ENCODE measurements around the gene PSME2. TPM values are rescaled to one million over a fixed set of nuclear protein-coding genes. Genes with fewer than 3 reads are reported as not detected.

Gene PSME2
- total RNA-seq, 2 experiments from 2014 or later = 577 to 623 TPM

DNA sequence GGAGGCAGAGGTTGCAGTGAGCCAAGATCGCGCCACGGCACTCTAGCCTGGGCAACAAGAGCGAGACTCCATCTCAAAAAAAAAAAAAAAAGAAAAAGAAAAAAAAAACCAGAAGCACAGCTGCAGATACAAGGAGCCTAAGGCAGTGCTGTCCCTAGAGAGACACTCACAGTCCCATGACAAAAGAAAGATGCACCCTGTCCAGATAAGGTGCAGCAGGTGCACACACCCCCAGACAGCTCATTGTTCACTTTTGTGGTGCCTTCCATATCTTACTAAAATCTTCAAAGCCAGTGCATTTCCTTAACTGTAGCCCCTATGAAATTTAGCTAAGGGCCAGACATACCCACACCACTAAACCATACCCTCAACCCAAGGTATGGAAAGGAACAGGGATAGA, 24.0 kb downstream of the PSME2 start:
- no peak overlapping the region for H3K27ac Mint-ChIP-seq
- no peaks in the 10 kb centered on the region for H3K9me3 Mint-ChIP-seq (ENCODE audit: low read depth)
- CTCF ChIA-PET = interaction anchor here (1.2 kb wide), 1 partner anchor 14 kb away, joined by 5 read pairs; no protein-coding TSS in a partner anchor
- no peaks in the 10 kb centered on the region for H3K27me3 Mint-ChIP-seq
- ATAC-seq = no peak
- peaks cover 5% of the 10 kb centered on the region for H3K4me1 Mint-ChIP-seq
- no peak for DNase-seq
- H3K36me3 Mint-ChIP-seq = peaks cover 41% of the 10 kb centered on the region
- H3K4me3 Mint-ChIP-seq = no peak overlapping the region

DNA sequence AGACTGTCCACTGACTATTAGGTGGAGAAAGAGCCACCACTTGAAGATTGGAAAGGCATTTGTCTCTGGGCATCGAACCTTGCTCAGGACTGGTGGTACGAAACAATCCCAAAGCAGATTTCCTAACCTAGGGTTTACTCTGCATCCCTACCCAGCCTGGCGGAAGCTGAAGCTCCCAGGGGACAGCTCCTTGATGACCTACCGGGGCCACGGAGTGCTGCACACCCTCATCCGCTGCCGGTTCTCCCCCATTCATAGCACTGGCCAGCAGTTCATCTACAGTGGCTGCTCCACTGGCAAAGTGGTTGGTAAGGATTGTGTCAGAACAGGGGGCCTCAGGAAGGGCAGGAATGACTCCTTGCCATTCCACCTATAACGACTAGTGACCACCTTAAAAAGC, 25.2 kb downstream of the PSME2 start:
- DNase-seq (no peak), ATAC-seq (no peak)
- Mint-ChIP-seq H3K27ac (no peak overlapping the region), H3K36me3 (peaks cover 49% of the 10 kb centered on the region), H3K4me3 (no peak overlapping the region), H3K27me3 (no peaks in the 10 kb centered on the region), H3K4me1 (peaks cover 14% of the 10 kb centered on the region), H3K9me3 (ENCODE audit: low read depth) (no peaks in the 10 kb centered on the region)
- CTCF ChIA-PET = interaction anchor here (1.2 to 1.6 kb wide), 2 partner anchors 12 to 13 kb away, joined by 3 read pairs; no protein-coding TSS in a partner anchor

DNA sequence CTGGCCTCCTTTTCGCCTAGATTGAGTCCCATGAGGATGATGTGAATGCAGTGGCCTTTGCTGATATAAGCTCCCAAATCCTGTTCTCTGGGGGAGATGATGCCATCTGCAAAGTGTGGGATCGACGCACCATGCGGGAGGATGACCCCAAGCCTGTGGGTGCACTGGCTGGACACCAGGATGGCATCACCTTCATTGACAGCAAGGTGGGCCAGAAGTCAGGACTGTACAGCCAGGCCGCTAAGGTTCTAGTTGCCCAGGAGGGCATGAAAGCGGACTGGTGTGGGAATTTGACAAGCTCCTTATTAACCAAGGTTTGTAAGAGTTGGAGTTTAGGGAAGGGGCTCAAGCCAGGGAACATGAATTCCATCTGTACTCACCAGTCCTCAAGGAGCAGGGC, 26.7 kb downstream of the PSME2 start:
- H3K27ac Mint-ChIP-seq = no peak overlapping the region
- DNase-seq (no peak), ATAC-seq (no peak)
- peaks cover 53% of the 10 kb centered on the region for H3K36me3 Mint-ChIP-seq
- H3K4me1 Mint-ChIP-seq = peaks cover 24% of the 10 kb centered on the region
- H3K27me3 Mint-ChIP-seq = no peaks in the 10 kb centered on the region
- no peak overlapping the region for H3K4me3 Mint-ChIP-seq
- H3K9me3 Mint-ChIP-seq (ENCODE audit: low read depth) = no peaks in the 10 kb centered on the region
- CTCF ChIA-PET = interaction anchor here (0.8 to 1.4 kb wide), 3 partner anchors 13 to 16 kb away, joined by 3 to 4 read pairs (median 3); partner anchors contain the start of gene PSME1

DNA sequence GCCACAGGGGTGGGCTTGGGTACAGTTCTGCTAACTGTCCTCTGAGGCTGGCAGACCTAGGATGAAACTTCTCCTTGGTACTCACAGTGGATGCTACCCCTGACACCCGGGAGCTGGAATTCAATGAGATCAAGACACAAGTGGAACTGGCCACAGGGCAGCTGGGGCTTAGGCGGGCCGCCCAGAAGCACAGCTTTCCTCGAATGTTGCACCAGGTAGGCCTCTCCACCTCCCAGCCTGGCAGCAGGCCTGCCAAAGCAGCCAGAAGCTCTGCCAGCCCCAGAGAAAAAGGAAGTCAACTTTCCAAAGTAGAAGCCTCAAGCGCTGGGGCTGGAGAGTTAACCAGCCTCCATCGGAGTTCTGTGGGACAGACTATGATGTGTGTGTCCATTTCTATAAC, 29.2 kb downstream of the PSME2 start:
- Mint-ChIP-seq H3K4me1 (peaks cover 24% of the 10 kb centered on the region), H3K9me3 (ENCODE audit: low read depth) (no peaks in the 10 kb centered on the region), H3K36me3 (peaks cover 45% of the 10 kb centered on the region), H3K4me3 (no peak overlapping the region), H3K27me3 (no peaks in the 10 kb centered on the region), H3K27ac (no peak overlapping the region)
- no peak for DNase-seq
- ATAC-seq = no peak
- CTCF ChIA-PET = interaction anchor here (0.7 to 5.3 kb wide), 5 partner anchors 9 to 44 kb away, joined by 3 to 52 read pairs (median 6); partner anchors contain the start of genes FITM1, IRF9 and PSME1

DNA sequence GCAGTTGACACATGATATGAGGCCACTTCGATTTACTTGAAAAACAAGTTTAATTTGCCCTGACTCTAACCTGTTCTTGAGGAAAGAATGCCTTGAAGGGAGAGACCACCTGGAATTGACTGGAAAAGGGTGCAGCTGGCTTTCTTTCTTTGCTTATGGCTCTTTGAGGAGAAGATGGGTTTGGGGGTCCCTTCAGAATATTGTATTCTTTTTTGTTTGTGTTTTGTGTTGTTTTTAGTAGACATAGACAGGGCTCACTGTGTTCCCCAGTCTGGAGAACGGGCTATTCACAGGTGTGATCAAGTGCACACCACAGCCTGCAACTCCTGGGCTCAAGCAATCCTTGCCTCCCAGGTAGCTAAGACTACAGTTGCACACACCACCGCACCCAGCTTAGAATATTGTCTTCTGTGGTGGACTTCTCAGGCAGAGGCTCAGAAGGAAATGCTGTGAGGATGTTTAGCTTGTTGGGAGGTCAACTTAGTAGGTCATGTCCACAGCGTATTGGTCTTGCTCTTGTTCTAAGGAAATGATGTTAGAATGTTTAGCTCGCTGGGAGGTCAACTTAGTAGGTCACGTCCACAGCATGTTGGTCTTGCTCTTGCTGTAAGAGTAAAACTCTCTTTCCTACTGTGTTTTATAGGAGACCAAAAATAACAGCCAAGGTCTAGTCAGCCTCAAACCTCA, 30.1 kb downstream of the PSME2 start:
- no peak for ATAC-seq
- H3K4me1 Mint-ChIP-seq = peaks cover 24% of the 10 kb centered on the region
- CTCF ChIA-PET = interaction anchor here (1.0 to 5.3 kb wide), 7 partner anchors 8 to 192 kb away, joined by 3 to 52 read pairs (median 8); partner anchors contain the start of genes EMC9, IRF9 and PSME1
- H3K36me3 Mint-ChIP-seq = peaks cover 41% of the 10 kb centered on the region
- H3K27me3 Mint-ChIP-seq = no peaks in the 10 kb centered on the region
- peak overlapping the region; percentile 99 for H3K4me3 Mint-ChIP-seq
- peak overlapping the region; percentile 100 for H3K27ac Mint-ChIP-seq
- DNase-seq = no peak
- no peaks in the 10 kb centered on the region for H3K9me3 Mint-ChIP-seq (ENCODE audit: low read depth)

DNA sequence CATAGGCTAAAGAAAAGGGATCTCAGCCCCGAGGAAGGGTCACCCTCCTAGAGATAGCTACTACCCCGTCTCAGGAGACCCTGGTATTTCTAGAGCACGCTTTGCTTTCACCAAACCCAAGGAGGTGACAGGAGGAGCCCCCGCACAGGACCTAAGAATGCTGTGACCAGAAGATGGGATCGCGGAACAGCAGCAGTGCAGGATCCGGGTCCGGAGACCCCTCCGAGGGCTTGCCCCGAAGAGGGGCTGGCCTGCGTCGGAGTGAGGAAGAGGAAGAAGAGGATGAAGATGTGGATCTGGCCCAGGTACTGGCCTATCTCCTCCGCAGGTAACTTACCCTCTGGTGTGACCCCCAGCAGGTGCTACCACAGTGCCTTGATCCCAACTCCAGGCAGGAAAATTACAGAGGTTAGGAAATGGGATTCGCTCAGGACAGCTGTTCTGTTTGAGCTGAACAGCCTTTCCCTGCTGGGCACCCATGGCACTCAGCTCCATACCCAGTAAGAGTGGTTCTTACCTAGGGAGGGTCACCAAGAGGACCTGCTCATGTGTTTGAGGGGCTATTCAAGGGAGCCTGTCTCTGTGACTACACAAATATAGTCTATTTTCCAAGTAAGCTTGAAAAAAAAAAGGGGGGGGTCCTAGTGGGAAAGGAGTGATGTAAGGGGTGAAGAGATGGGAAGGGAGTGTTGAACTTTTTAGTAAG, 30.8 kb downstream of the PSME2 start:
- Mint-ChIP-seq H3K4me3 (peak overlapping the region; percentile 99), H3K27me3 (no peaks in the 10 kb centered on the region), H3K27ac (peak overlapping the region; percentile 100), H3K4me1 (peaks cover 29% of the 10 kb centered on the region), H3K9me3 (ENCODE audit: low read depth) (no peaks in the 10 kb centered on the region), H3K36me3 (peaks cover 36% of the 10 kb centered on the region)
- DNase-seq (no peak), ATAC-seq (no peak)
- CTCF ChIA-PET = interaction anchor here (1.0 to 5.3 kb wide), 14 partner anchors 9 to 195 kb away, joined by 3 to 52 read pairs (median 8); partner anchors contain the start of genes EMC9, IRF9, LTB4R and LTB4R2

DNA sequence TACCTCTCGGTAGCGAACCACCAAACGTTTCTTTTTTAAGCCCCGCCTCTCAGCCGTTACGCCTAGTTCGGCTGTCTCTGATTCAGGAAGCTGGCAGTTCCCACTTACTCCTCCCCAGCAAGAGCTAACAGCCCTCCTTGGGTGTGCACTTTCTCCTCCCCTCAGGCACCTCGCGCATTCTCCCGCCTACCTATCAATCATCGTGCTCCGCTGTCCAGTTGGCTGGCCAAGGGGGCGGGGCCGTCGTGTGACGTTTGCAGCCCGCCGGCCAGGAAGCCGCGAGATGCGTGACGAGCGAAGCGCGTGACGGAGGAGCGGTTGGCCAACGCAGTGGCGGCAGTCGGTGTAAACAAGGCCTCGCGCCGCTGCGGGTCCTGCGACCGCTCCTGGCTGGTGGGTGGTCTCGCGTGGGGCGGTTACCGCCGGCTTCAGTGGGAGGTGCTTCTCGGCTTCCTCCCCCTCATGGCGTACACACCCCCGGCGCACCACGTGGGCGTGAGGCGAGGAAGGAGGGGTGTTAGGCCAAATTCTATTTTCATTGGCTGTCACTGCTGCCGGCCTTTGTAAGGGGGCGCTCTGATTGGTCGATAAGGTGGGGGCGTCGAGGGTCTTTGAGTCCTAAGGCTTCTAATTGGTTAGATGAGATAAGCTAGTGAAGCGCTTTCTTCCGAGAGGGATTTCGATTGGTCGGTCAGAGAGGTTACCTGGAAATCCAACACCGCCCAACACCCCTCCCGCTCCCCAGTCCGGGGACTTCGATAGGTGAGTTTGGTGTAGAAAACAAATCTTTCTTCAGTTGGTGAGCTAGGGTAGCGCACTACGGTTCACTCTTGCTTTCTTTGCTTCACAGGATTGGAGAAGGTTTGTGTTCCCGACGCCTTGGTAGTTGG, 31.6 kb downstream of the PSME2 start, which contains the start of the genes DCAF11 and NRL:
DCAF11 (plus strand) TSS at position 246 of the 890 bp plus-strand sequence. CDS start 818 bp downstream, outside the sequence.
NRL (minus strand) TSS at position 418 of the 890 bp plus-strand sequence. CDS start 32,101 bp downstream, outside the sequence.
- Mint-ChIP-seq H3K36me3 (peaks cover 33% of the 10 kb centered on the region), H3K27ac (peak within 1 kb of the TSS; percentile 100), H3K27me3 (no peaks in the 10 kb centered on the region), H3K9me3 (ENCODE audit: low read depth) (no peaks in the 10 kb centered on the region), H3K4me3 (peak within 1 kb of the TSS; percentile 99), H3K4me1 (peaks cover 30% of the 10 kb centered on the region)
- CTCF ChIA-PET = interaction anchor here (0.5 to 5.3 kb wide), 26 partner anchors 10 to 1132 kb away, joined by 3 to 52 read pairs (median 4); partner anchors contain the start of genes AJUBA, CARMIL3, EMC9 and IRF9
- ATAC-seq (peak; percentile 91), DNase-seq (peak; percentile 100)

DNA sequence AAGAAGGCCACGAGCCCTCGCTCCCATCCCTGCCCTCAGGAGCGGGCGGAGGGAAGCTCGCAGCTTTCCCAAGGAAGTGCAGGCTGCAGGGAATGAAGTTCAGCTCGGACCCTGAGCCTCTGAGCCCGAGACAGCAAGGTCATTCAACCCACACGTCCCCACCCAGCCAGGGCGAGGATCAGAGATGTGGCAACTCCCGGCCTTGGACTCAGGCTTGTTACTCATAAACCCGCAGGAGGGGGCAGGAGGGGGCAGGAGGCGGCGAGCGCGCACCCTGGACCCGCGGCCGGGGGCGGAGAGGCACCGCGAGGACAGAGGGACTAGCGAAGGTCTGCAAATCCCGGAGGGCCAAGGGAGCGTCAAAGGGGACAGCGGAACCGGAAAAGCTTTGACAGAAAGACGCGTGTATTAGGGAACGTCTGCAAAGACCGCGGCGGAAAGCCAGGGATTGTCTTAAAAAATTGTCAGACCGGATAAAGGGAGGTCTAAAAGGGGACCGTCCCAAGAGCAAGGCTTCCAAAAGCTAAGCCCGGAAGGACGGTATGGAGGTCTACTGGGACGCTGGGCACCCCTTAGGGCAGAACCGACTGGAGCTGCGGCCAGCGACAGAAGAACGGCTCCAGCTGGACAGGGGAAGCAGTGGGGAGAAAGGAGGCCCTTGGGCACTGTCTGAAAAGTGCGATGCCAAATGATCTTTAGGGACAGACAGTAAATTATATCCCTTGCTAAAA, 32.4 kb downstream of the PSME2 start:
- Mint-ChIP-seq H3K36me3 (peaks cover 25% of the 10 kb centered on the region), H3K27ac (peak overlapping the region; percentile 100), H3K4me1 (peaks cover 36% of the 10 kb centered on the region), H3K4me3 (peak overlapping the region; percentile 99), H3K9me3 (ENCODE audit: low read depth) (no peaks in the 10 kb centered on the region), H3K27me3 (no peaks in the 10 kb centered on the region)
- DNase-seq (peak; percentile 90), ATAC-seq (no peak)
- CTCF ChIA-PET = interaction anchor here (0.5 to 5.3 kb wide), 23 partner anchors 10 to 1132 kb away, joined by 3 to 52 read pairs (median 4); partner anchors contain the start of genes AJUBA, CARMIL3, EMC9 and IRF9

DNA sequence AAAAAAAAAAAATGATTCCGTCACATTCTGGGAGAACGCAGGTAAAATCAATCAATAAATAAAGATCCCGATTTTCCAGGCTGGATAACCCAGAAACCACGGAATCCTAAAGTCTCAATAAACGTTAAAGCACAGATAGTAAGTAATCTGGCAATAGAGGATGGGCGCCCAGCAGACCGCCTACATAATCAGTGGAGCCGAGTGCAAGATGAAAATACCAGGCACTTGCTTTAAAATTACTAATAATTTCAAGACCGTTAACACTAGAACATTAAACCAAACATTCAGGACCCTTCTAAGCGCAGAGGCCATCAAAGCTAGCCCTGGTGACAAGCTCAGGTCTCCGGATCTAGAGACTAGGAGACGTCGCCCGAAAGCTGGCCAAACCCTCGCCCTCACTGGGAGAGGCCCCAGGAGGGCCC, 33.0 kb downstream of the PSME2 start:
- Mint-ChIP-seq H3K27ac (peak overlapping the region; percentile 100), H3K9me3 (ENCODE audit: low read depth) (no peaks in the 10 kb centered on the region), H3K36me3 (peaks cover 19% of the 10 kb centered on the region), H3K27me3 (no peaks in the 10 kb centered on the region), H3K4me3 (peak overlapping the region; percentile 99), H3K4me1 (peaks cover 39% of the 10 kb centered on the region)
- DNase-seq (no peak), ATAC-seq (no peak)
- CTCF ChIA-PET = interaction anchor here (1.0 to 5.3 kb wide), 9 partner anchors 20 to 157 kb away, joined by 4 to 52 read pairs (median 8); partner anchors contain the start of genes CARMIL3, EMC9, IRF9 and PCK2

DNA sequence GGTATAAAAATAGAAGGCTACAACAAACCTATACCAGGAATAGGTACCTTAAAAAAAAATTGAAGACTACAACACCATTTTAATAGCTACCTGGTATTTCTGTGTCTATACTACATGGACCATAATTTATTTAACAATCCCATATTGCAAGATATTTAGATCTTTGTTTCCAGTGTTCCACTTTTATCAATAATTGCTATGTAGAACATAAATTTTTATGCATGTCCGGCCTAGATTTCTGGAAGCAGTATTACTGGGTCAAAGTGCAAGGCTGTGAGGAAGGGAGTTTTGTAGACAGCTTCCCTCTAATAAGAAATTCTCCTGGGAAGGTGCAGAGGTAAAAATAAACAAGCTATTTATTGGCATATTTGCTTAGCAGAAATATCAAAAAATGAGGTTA, 35.9 kb downstream of the PSME2 start:
- Mint-ChIP-seq H3K9me3 (ENCODE audit: low read depth) (no peaks in the 10 kb centered on the region), H3K36me3 (peaks cover 3% of the 10 kb centered on the region), H3K27ac (peak overlapping the region; percentile 14), H3K27me3 (no peaks in the 10 kb centered on the region), H3K4me1 (peaks cover 40% of the 10 kb centered on the region), H3K4me3 (no peak overlapping the region)
- no peak for ATAC-seq
- no peak for DNase-seq
- CTCF ChIA-PET = interaction anchor here (1.3 to 10.7 kb wide), 8 partner anchors 16 to 198 kb away, joined by 4 to 225 read pairs (median 16); partner anchors contain the start of genes CIDEB, IRF9, PCK2 and PSME1

DNA sequence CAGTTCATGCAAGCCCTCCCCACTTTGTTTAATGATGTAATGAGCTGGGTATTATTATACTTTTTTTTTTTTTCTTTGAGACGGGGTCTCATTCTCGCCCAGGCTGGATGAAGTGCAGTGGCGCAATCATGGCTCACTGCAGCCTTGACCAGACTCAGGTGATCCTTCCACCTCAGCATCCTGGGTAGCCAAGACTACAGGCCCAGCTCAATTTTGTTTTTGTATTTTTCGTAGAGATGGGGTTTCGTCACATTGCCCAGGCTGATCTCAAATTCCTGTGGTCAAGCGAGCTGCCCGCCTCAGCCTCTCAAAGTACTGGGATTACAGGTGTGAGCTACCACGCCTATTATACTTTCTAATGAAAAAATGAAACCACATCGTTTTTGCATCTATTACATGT, 36.4 kb downstream of the PSME2 start:
- Mint-ChIP-seq H3K4me3 (no peak overlapping the region), H3K36me3 (peaks cover 4% of the 10 kb centered on the region), H3K4me1 (peaks cover 36% of the 10 kb centered on the region), H3K27ac (peak overlapping the region; percentile 98), H3K27me3 (no peaks in the 10 kb centered on the region), H3K9me3 (ENCODE audit: low read depth) (no peaks in the 10 kb centered on the region)
- ATAC-seq (no peak), DNase-seq (no peak)
- CTCF ChIA-PET = interaction anchor here (0.7 to 10.7 kb wide), 11 partner anchors 15 to 198 kb away, joined by 3 to 225 read pairs (median 8); partner anchors contain the start of genes CIDEB, DHRS4, EMC9 and IRF9

All from activated CD8-positive, alpha-beta memory T cell treated with anti-CD3 and anti-CD28 coated beads, Interleukin-2, amount 10 ng/mL, durations not matched to agents 7 days and 5 days (primary cell).